AG09319 (cell line): Measurements from ENCODE around the gene ESR2.

Experiments used
- DNase-seq: peaks from one replicate; pipeline ENCODE4 v3.0.0-alpha.2; 2010; ENCODE audit warnings: low read depth; ENCODE audit errors: extremely low read depth
- TF ChIP-seq, protein P1 (sequence below): IDR thresholded peaks from 2 replicates; pipeline ENCODE4 v1.5.1; 2011; ENCODE audit warnings: low read depth, mild to moderate bottlenecking, inconsistent platforms, low read length, moderate library complexity

The ESR2 gene

DNA sequence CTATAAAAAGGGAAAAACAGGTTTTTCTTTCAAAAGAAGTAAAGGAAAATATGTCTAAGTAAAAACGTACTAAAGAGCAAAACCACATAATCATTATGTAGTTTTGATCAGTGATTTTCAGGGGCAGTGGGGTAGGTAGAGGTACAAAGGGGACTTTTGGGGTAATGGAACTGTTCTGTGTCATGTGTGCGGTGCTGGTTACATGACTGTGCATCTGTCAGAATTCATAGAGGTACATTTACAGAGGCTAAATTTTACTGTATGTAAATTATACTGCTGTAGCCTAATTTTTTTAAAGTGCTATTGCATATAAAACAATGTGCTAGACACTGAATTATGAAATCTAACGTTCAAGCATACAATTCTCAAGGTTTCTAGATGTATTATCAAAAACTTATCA is 2.0 kb downstream of the ESR2 start:
- TF ChIP-seq, protein P1, sequence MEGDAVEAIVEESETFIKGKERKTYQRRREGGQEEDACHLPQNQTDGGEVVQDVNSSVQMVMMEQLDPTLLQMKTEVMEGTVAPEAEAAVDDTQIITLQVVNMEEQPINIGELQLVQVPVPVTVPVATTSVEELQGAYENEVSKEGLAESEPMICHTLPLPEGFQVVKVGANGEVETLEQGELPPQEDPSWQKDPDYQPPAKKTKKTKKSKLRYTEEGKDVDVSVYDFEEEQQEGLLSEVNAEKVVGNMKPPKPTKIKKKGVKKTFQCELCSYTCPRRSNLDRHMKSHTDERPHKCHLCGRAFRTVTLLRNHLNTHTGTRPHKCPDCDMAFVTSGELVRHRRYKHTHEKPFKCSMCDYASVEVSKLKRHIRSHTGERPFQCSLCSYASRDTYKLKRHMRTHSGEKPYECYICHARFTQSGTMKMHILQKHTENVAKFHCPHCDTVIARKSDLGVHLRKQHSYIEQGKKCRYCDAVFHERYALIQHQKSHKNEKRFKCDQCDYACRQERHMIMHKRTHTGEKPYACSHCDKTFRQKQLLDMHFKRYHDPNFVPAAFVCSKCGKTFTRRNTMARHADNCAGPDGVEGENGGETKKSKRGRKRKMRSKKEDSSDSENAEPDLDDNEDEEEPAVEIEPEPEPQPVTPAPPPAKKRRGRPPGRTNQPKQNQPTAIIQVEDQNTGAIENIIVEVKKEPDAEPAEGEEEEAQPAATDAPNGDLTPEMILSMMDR = no peak
- no peak for DNase-seq

DNA sequence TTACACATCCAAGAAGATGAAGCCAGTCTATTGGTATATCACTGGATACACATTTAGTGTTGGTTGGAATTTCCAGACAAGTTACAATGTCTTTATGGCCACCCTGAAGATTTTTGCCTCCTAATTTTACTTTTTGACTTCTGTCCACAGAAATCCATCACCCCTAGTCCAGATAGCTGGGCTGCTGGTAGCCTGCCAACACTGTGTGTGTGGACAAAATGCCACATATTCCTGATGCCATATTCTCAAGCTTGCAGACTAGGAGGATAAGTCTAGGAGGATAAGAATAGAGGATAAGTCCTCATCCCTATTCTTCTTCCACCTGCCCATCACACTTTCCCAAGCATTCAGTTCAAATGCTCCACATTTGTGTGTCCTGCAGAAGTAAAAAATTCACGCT is 4.6 kb downstream of the ESR2 start:
- TF ChIP-seq, protein P1 = no peak
- no peak for DNase-seq

DNA sequence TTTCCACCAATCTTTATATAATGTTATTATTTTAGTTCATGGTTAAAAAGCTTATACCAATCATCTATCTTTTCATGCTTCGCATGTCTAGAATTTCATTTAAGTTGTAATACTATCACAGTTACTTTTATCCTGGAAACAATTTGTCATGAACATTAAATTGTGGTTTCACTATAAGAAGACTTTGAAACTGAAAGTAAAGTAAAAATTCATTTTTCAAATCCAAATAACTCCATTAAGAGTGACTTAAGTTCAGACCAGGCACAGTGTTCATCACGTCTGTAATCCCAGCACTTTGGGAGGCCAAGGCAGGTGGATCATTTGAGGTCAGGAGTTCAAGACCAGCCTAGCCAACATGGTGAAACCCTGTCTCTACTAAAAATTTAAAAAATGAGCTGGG is 12.4 kb downstream of the ESR2 start:
- TF ChIP-seq, protein P1 = no peak
- DNase-seq = no peak

DNA sequence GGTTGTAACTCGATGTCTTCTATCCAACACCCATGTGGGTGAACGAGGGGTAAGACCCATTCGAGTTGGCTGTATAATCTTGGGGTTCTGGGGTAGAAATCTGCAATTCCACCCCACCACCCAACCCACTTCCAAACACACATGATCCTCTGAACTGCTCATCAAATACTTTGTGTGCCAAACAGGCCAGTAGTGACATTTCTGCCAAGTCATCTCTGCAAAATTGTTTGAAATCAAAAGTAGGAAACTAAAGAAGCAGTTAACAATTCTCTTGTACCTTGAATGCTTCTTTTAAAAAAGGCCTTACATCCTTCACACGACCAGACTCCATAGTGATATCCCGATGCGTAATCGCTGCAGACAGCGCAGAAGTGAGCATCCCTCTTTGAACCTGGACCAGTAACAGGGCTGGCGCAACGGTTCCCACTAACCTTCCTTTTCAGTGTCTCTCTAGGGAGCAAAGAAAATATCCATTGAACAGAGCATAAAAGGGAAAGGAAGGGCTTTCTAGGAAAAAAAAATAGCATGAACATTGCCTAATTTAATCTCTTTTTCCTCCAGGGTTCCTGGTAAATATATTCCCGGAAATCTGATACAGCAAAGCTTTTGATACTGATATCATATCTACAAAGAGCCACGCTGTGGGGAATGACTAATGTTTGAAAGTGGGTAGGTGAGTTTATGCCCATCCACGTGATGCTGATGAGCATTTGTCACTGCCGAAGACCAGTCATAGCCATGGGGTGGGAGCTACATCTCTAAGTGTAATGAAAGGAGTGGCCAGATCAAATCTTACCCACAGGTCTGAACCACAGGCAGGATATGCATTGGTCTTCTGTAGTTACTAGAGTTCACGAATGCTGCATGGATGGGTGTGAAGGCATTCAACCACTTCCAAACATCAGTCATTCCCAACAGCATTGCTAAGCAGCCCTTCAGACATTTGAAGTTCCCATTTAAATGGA is 14.2 kb downstream of the ESR2 start:
- TF ChIP-seq, protein P1 = no peak

DNA sequence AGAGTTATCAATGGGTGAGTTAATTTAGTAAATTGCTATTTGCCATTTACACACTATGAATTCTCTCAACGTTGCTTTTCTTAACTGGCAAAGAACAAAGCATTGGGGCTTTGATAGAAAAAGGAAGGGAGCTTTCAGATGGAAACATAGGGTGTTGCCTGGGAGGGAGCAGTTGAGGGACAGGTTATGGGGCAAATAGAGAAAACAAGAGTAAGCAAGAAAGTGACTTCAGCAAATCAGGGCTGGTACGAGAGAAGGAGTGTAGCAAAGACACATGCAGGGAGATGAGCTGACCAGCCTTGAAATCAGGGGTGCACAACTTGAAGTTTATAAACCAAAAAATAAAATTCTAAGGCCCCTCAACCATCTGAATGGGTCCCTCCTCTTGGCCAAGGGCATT is 15.7 kb downstream of the ESR2 start:
- TF ChIP-seq, protein P1 = no peak
- no peak for DNase-seq

More for the DNA sequence above, 14.2 kb downstream of the ESR2 start:
- no peak for DNase-seq

DNA sequence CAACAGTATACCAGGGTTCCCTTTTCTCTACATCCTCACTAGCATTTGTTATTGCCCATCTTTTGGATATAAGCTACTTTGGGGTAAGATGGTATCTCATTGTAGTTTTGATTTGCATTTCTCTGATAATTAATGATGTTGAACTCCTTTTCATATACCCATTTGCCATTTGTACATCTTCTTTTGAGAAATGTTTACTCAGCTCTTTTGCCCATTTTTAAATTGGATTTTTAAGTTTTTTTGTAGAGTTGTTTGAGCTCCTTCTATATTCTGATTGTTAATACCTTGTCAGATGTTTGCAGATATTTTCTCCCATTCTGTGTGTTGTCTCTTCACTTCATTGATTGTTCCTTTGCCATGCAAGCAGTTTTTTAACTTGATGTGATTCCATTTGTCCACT is 22.2 kb downstream of the ESR2 start:
- TF ChIP-seq, protein P1 = no peak
- no peak for DNase-seq

DNA sequence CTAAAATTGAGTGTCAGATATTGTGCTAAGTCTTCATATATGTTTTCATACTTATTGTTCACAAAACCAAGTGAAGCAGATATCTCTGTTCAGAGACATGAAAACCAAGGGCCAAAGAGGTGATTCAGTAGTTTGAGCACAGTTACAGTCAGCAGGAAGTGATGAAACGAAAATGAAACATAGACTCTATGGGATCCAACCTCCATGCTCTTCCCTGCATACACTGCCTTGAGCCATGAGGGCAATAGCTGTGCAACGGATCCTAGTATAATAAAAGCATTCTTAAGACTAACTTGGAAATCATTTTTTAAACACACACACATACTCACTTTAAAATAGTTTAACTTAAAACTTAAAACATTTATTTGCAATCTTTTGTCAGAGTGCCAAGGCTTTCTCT is 27.9 kb downstream of the ESR2 start:
- DNase-seq = no peak
- TF ChIP-seq, protein P1 = no peak
